Brain microvascular endothelial cell (primary cell): ENCODE data around the gene HIC1.
A peak's percentile ranks its signal among the peaks of the same experiment; 100 is the strongest.

Experiments
- DNase-seq: peaks from one replicate; pipeline ENCODE4 v3.0.0-alpha.2; 2020
- H3K27ac ChIP-seq: fragments of 250-450 bp; sonication (Bioruptor Pico); 2 replicates; pipeline ENCODE4 v1.5.1; 2020; ENCODE audit warnings: mild to moderate bottlenecking, moderate library complexity
- H3K27me3 ChIP-seq: fragments of 250-450 bp; sonication (Bioruptor Pico); replicated peaks from 2 replicates; pipeline ENCODE4 v1.5.1; 2020; ENCODE audit warnings: mild to moderate bottlenecking
- H3K36me3 ChIP-seq: fragments of 250-450 bp; sonication (Bioruptor Pico); replicated peaks from 2 replicates; pipeline ENCODE4 v1.5.1; 2020; ENCODE audit warnings: mild to moderate bottlenecking
- H3K4me3 ChIP-seq: 2 replicates; pipeline ENCODE4 v1.5.1; 2011; ENCODE audit warnings: low read depth, mild to moderate bottlenecking, control low read depth, low read length, moderate library complexity
- in situ Hi-C: cut with HindIII; loops from 2 replicates; pipeline ENCODE4 v1.10.0; 2017; ENCODE audit warnings: low sequenced_read_pairs, low pct_ligation_motif_present
- TF ChIP-seq, protein P1 (sequence below): IDR thresholded peaks from 2 replicates; pipeline ENCODE4 v1.5.1; 2011; ENCODE audit warnings: low read depth, mild to moderate bottlenecking, moderate library complexity, low read length, control low read depth, inconsistent platforms; ENCODE audit errors: missing control alignments

HIC1 gene

DNA sequence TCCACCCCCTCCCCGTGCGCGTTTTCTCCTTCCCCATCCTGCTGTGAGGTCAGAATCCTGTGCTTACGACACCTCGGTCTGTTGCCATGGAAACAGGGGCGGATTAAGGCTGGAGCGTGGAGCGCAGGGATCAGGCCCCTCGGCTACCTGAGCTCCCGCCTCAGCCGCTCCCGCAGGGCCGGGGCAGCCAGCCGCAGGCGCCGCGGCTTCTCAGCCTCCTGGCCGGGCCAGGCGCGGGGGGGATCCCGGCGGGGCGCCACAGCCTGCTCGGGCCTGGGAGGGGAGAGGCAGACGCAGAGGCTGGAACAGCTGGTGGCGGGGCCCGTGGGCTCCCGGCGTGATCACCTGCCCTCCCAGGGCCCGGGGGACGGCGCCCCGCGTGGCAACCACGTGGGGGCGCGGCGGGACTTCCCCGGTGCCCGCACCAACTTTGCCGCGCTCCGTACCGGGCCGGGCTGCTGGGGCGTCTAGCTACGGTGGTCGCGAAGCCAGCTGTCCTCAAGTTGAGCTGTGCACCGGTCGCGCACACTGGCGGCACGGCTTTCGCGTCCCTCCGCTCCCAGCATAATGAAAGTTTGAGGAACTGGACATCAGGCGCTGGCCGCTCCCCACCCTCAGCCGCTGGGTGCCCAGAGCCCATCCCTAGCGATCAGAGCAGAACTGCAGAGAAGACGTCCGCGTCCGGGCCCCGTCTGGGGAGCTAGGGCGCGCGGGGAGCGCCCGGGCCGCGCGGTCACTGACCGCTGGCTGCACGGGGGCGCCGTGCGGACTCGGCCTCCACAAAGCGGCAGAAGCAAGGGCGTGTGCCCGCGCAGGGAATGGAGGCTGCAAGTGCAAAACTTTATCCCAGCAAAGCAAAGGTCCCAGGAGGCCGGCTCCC, 31.0 kb upstream of the HIC1 start:
- no peak for DNase-seq
- Histone ChIP-seq H3K27ac (no peak overlapping the region), H3K36me3 (no peaks in the 10 kb centered on the region), H3K27me3 (peaks cover 46% of the 10 kb centered on the region), H3K4me3 (peak overlapping the region; percentile 24)
- TF ChIP-seq, protein P1, sequence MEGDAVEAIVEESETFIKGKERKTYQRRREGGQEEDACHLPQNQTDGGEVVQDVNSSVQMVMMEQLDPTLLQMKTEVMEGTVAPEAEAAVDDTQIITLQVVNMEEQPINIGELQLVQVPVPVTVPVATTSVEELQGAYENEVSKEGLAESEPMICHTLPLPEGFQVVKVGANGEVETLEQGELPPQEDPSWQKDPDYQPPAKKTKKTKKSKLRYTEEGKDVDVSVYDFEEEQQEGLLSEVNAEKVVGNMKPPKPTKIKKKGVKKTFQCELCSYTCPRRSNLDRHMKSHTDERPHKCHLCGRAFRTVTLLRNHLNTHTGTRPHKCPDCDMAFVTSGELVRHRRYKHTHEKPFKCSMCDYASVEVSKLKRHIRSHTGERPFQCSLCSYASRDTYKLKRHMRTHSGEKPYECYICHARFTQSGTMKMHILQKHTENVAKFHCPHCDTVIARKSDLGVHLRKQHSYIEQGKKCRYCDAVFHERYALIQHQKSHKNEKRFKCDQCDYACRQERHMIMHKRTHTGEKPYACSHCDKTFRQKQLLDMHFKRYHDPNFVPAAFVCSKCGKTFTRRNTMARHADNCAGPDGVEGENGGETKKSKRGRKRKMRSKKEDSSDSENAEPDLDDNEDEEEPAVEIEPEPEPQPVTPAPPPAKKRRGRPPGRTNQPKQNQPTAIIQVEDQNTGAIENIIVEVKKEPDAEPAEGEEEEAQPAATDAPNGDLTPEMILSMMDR, result no peak
- in situ Hi-C loops, result no loop called here

DNA sequence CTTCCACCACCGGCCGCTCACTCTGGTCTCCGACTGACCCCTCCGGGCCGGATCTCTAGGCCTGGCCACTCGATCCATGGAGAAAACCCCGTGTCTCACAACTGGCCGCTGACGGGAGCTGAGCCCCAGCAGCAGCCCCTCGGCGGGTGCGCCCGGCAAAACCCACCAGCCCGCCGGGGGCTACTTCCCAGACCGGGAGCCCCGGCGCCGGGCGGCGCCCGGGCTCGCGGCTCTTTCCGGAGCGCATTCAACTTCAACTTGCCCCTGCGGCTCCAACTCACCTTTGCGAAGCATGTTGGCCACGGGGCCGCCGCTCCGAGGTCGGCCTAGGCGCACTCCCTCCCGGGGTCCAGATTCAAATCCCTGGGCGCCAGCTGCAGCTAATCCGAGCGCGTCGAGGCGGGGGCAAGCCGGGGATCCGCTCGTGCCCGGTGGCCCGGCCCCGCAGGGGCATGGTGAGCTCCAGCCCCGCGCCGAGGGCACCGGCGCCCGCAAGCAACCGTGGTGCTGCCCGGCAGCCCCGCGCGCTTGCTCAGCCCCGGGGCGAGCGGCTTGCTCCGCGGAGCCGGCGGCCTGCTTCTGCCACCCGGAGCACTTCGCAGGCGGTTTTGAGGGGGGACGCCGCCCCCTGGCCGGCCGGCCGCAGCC, 30.2 kb upstream of the HIC1 start:
- H3K4me3 ChIP-seq, result no peak overlapping the region
- H3K27ac ChIP-seq, result no peak overlapping the region
- H3K36me3 ChIP-seq, result no peaks in the 10 kb centered on the region
- TF ChIP-seq, protein P1, result no peak
- peaks cover 38% of the 10 kb centered on the region for H3K27me3 ChIP-seq
- in situ Hi-C loops, result no loop called here
- no peak for DNase-seq

DNA sequence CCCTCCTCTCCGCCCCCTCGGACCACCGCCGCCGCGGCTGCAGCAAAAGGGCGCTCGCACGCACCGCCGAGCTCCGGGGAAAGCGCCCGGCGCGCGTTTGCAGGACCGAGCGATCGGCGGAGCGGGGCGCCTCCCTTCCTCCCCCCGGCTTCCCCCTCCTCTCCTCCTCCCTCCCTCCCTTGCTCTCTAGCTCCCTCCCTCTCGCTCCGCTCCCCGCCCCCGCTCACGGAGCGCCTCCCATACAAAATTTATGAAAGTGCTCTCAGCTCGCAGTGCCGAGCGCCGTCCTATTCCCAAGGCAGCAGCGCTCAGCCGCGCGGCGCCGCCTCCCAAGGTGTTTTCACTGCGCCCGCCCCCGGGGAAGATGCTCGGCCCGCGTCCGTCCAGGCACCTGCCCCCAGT, 29.7 kb upstream of the HIC1 start, which contains the start of gene RTN4RL1:
TSS of gene RTN4RL1 (minus strand) at position 115 of the 402 bp plus-strand sequence. CDS start 469 bp downstream, outside the sequence.
- in situ Hi-C loops, result no loop called here
- DNase-seq, result no peak
- TF ChIP-seq, protein P1, result no peak
- H3K4me3 ChIP-seq, result peak within 1 kb of the TSS; percentile 36
- no peak within 1 kb of the TSS for H3K27ac ChIP-seq
- no peaks in the 10 kb centered on the region for H3K36me3 ChIP-seq
- peaks cover 33% of the 10 kb centered on the region for H3K27me3 ChIP-seq

DNA sequence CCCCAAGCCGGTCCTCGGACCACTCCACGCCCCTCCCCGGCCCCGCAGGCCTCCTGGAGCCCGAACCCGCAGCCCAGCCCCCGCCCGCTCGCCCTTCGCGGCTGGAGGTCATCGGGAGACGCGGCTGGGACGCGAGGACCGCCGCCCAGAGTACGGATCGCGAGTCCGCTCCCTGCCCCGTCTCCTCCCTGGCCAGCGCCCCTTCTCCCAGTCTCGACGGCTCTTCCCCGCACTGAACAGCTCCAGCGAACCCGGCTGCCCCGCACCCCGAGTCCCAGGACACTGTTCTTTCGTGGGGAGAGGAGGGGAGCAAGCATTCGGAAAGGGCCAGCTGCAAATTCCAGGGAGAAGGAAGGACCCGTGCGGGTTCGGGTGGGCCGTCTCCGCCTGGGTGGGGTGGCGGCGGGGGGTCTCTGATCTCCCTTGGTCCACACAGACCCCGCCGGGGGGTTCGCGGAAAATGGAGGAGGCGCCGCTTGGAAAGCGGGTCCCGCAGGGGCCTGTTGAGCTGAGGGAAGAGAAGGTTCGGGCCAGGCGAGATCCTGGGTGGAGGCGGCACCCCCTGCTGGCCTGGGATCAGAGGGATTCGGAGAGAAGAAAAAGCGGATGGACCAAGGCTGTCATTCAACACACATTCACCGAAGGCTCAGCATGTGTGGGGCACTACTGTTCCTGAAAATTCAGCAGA, 29.1 kb upstream of the HIC1 start:
- in situ Hi-C loops, result no loop called here
- no peak overlapping the region for H3K27ac ChIP-seq
- TF ChIP-seq, protein P1, result peak; percentile 90
- DNase-seq, result peak; percentile 54
- peaks cover 30% of the 10 kb centered on the region for H3K27me3 ChIP-seq
- H3K4me3 ChIP-seq, result peak overlapping the region; percentile 36
- H3K36me3 ChIP-seq, result no peaks in the 10 kb centered on the region

DNA sequence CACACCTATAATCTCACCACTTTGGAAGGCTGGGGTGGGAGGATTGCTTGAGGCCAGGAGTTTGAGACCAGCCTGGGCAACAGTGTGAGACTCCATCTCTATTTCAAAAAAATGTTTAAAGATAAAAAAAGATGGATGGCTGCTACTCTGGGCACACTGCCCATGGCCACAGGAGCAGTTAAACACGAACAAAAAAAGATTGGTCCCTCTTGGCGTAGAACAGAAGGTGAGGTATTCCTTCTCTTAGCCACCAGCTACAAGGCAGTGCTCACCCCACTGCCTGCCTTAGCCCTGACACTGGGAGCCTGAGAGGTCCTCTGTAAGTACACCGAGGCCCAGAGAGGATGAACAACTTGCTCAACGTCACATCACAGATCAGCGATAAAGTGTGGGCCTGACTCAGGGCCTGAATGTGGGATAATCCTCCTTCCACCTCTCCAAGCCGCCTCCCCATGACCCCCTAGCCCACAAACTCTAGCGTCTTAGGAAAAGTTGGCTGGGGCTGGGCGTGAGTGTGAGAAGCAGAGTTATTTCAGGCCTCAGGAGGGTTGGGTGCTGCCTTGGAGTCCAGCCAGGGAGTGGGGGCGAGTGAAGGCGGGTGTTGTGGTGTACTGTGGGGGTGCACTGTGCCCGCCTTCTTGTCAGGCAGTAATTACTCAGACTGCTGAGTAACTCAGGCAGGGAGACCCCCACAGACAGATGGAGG, 27.2 kb upstream of the HIC1 start:
- no peak overlapping the region for H3K4me3 ChIP-seq
- TF ChIP-seq, protein P1, result no peak
- H3K27me3 ChIP-seq, result peaks cover 25% of the 10 kb centered on the region
- H3K27ac ChIP-seq, result no peak overlapping the region
- no peak for DNase-seq
- no peaks in the 10 kb centered on the region for H3K36me3 ChIP-seq
- in situ Hi-C loops, result no loop called here
